GM11168 (cell line): ENCODE data around the gene IQGAP2.

Experiments
- in situ Hi-C: fragments of 300-500 bp; cut with MboI; formaldehyde crosslinking; loops from one replicate; pipeline ENCODE4 v1.12.0; 2022; ENCODE audit warnings: low sequenced_read_pairs; ENCODE audit not compliant: unreplicated experiment

IQGAP2 gene

DNA sequence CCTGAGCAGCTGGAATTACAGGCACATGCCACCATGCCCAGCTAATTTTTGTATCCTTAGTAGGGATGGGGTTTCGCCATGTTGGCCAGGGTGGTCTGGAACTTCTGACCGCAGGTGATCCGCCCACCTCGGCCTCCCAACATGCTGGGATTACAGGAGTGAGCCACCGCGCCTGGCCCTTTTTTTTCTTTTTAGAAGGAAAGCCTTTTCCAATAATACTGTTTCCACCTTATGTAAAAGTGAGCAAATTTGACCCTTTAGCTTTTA lies 289.1 kb downstream of the IQGAP2 start:
- in situ Hi-C loops: no loop called here

DNA sequence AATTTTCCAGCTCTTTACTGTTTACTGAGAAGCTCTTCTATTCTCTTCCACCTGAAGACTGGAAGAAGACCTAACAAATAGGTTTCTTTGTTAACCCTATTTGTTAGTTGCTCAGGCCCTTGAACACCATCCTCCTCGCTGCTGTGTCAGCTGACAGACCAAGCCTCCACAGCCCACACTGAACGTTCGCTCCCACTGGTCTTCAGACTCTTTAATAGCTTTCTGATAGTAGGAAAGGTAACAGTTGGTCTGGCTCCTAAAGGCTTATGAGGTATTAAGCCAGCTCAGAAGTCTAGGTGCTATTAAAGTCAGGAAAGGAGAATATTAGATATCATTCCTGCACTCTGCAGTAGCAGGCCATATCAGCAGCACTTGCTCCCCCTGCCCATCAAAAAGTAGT lies 289.6 kb downstream of the IQGAP2 start:
- in situ Hi-C loops: no loop called here

DNA sequence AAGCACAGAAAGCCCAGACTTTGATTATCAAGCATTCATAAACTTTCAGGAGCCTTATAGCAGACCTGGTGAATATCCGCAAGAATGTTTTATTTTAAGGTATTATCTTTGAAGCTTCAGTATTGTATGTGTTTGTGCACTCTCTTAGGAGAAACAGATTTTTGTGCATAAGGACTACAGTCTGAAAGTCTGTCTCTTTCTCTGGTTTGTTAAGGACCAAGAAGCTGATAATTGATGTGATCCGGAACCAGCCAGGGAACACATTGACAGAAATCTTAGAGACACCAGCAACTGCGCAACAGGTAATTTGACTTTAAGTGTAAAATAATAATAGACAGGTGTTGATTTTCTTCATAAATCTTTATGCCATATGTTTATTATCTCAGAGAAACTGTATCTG lies 290.1 kb downstream of the IQGAP2 start:
- in situ Hi-C loops: no loop called here

DNA sequence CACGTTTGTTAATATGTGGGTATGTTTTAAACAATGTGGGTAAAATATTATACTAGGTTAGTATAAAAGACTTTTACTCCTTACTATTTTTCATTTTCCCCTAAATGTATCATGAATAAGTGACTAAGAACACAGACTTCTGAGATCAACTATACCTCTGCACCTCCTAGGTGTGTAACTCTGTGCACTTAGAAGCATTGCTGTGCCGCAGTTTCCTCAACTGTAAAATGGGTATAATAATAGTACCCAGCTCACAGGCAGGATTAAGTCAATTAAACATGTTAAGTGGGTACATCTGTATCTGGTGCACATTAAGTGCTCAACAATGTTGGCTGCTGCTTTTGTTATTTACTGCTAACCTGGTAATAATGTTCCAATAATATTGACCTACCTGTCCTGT lies 291.2 kb downstream of the IQGAP2 start:
- in situ Hi-C loops: no loop called here

DNA sequence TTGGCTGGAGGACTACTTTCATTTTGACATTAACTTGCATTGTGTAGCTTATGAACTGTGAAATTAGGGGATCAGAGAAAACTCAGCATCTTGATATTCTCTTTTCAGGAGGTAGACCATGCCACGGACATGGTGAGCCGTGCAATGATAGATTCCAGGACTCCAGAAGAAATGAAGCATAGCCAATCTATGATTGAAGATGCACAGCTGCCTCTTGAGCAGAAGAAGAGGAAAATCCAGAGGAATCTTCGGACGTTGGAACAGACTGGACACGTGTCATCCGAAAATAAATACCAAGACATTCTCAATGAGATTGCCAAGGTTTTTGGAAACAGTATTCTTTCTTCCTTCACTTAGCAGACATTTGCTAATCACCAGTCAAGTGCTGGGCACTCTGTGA lies 292.3 kb downstream of the IQGAP2 start:
- in situ Hi-C loops: no loop called here

DNA sequence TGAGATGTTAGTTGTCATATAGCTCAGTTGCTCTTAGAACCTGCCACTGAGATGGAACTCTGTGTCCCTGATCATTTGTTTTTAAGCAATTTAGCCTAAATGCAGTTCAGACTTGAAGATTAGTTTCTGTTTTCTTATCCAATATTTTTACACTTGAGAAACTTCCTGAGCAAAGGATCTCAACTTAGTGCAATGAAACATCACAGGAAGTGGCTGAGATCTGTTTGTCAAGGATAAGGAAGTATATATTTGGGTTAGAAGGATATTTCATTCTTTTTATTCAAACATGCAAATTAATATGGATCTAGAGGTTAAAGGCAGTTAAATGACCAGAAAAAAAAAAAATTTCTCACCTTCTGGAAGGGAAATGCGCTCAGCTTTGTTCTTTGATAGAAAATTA lies 293.2 kb downstream of the IQGAP2 start:
- in situ Hi-C loops: no loop called here

DNA sequence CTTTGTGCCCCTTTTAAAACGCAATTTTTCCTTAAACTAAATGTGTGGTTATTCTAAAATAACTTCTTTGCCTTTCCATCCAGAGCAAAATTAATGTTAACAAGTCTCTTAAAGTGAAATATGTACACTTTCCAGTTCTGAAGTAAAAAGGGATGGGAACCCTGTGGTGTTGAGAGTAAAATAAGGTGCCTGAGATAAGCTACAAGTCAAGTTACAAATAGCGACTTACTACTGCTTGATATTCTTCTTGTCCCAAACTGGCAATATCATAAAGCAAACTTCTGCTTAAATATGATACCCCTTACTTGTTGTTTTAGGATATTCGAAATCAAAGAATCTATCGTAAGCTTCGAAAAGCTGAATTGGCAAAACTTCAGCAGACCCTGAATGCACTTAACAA lies 294.6 kb downstream of the IQGAP2 start:
- in situ Hi-C loops: no loop called here

DNA sequence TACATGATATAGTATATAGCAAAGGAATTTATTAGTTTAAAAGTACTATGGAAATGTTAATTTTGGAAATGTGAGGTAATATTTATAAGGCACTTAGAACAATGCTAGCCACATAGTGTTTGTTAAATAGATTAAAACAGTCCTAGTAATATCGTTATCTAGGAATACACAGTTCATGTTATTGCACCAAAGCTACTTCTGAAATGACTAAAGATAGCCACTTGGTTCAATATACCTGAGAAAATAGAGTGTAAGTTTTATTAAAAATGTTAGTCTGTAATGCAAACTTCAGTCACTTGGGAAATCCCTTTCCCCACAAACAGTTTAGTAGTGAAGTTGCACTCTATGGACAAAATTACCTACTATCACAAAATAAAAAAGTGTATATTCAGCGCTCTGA lies 297.5 kb downstream of the IQGAP2 start:
- in situ Hi-C loops: no loop called here

DNA sequence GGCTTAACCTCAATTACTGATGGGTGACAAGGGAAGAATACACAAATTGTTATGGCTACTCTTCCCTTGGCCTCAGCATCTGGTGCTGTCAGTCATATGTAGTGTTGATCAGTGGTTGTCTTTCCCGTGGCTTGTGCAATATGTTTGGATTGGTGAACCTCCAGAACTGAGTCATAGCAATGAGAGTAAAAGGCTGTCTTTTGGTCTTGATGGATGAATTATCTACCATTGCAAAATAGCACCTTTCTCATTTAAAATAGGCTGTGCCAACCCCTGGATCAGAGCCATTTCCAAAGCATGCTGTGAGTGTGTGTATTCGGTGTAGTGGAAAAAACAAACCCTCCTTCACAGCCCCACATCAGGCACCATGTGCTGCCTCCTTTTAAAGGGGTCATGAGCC lies 298.2 kb downstream of the IQGAP2 start:
- in situ Hi-C loops: no loop called here

DNA sequence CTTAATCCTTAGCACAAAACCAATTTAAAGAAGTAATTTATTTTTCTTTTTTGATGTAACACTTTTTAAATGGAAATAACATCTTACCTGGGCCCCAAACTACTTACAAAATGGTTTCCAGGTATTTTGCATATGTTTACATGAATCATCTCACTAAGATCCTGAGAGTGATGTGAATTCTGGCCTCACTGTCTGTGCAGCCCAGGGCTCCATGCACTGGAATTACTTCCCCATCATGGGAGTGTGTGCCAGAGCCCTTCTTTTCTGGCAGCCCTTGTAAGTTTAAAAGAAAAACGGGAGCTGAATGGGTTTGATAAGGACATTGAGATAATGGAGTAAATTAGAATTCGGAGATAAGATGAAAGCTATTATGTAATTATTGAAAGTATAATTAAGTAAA lies 300.6 kb downstream of the IQGAP2 start:
- in situ Hi-C loops: no loop called here

DNA sequence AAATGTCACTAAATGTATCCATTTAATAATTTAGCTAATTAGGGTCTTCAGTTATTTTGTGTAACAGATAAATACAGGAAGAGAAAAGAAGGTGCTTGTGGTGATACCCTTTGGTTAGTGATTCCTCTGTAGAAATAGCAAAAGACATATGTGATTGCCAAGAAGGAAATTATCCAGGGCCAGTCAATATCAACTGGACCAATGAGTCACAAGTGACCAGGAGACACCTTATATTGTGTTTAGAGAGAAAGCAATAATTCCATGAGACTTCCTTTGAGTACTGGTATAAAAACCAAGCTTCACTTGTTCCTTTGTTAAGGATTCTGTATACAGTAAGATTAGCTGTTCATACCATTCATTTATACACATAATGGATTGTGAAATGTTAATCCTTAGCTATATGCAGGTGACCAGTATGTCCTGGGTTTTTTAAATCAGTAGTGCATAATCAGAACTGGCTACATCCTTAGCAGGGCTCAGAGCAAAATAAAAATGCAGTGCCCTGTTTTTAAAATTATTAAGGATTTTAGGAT lies 301.1 kb downstream of the IQGAP2 start:
- in situ Hi-C loops: no loop called here

DNA sequence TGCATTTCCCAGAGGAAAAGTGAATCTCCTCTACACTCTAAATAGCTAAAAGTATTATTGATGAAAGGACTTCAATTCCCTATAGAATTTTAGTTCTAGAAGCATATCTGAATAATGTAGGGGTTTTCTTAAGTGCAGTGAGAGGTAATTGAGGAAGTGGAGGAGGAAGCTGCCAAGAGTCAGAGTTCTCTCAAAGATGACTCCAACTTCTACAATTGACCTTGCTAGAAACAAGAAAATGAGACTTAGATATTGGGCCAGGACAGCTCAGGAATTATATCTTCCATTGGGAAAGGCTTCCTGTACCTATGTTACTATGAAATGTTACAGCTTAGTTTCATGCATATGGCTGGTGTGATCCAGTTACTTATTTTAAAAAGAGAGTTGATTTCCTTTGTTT lies 302.5 kb downstream of the IQGAP2 start:
- in situ Hi-C loops: no loop called here

DNA sequence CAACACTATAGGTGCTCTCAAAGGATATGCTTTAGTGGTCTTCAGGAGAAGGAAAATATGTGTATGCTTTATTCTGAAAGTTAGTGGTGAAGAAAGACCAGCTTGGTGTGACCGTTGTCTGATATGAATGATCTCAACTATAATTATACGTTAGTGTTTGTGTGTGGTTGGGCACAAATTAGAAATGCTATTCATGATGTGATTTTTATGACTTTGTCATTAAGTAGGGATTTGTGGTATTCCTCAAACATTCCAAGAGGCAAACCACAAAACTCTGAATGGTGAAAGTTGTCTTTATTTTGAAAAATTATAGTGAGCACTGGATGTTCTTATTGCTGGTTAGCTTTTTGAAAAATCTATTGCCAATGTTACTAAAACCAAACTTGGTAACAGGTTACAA lies 306.7 kb downstream of the IQGAP2 start:
- in situ Hi-C loops: no loop called here

DNA sequence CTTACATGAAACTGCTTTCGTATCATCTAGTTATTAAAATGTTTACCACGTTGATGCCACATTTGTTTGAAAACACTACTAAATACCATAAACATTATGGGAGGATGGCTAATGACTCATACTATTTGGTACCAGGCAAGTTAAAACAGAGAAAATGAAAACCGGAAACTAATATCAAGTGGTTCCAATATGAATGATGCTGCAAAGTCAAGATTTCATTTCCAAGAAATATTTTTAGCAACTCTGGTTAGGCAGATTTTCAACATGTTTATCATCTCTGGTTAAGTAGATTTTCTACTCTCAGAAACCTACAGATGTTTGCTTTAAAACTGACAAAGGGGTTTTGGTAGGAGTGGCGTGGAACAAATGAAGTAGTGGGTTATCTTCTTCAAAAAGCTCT lies 307.9 kb downstream of the IQGAP2 start:
- in situ Hi-C loops: no loop called here

DNA sequence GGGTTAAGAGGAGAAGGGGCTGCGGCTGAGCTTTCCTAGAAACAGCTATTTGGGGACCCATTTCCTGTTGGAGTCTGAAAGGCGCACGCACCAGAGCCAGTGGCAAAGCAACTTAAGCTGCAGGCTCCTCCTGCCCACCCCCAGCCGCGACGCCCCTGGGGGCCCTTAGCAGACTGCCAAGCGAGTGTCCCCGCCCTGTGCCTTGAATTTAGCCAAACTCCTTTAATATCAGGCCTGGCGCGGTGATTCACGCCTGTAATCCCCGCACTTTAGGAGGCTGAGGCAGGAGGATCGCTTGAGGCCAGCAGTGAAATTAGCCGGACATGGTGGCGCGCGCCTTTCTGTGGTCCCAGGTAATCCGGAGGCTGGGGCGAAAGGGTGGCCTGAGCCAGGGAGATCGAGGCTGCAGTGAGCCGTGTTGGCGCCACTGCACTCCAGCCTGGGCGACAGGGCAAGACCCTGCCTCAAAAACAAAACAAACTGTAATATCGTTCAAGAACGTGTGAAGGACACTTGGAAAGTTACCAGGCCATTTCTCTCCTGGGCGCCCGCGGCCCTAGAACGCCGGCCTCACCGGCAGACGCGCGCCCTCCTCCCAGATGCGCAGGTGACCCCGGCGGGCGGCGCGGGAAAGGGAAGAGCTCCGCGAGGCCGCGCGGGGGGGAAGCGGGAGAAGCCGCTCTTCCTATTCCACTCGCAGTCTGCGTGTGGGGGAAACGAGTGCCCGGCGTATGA lies 311.8 kb downstream of the IQGAP2 start:
- in situ Hi-C loops: loop anchor here (5.0 kb wide), 1 partner anchor 62 kb away; no protein-coding TSS in a partner anchor

DNA sequence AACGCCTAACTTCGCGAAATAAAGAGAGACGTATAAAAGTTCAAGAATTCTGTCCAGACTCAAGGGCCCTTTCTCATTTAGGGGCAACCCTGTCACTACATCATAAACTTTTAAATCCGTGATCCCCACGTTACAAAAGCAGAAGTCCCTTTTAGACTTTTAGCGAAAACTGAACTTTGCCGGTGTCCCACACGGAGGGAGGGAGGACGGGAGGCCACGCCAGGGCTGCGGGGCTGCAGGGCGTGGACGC lies 312.3 kb downstream of the IQGAP2 start:
- in situ Hi-C loops: loop anchor here (5.0 kb wide), 1 partner anchor 62 kb away; no protein-coding TSS in a partner anchor

DNA sequence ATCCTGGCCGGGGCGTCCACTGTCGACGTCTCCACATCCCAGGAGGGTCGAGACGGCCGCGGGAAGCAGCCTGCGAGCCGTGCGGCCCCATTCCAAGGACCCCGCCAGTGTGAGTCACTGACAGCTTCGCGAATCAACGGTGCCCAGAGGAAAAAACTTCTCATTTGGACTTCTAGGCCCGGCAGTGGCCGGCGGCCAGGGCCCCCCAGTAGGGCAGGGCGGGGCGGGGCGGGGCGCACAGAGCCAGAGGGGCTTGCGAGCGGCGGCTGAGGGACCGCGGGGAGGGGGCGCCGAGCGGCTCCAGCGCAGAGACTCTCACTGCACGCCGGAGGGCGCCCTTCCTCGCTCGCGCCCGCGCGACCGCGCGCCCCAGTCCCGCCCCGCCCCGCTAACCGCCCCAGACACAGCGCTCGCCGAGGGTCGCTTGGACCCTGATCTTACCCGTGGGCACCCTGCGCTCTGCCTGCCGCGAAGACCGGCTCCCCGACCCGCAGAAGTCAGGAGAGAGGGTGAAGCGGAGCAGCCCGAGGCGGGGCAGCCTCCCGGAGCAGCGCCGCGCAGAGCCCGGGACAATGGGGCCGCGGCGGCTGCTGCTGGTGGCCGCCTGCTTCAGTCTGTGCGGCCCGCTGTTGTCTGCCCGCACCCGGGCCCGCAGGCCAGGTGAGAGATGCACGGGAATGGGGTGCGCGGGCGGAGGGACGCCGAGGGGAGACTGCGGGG lies 312.8 kb downstream of the IQGAP2 start, which contains the start of gene F2R:
TSS of gene F2R (plus strand) at position 391 of the 720 bp plus-strand sequence. CDS start at position 573, 182 bp downstream.
- in situ Hi-C loops: loop anchor here (5.0 kb wide), 1 partner anchor 61 kb away; no protein-coding TSS in a partner anchor

DNA sequence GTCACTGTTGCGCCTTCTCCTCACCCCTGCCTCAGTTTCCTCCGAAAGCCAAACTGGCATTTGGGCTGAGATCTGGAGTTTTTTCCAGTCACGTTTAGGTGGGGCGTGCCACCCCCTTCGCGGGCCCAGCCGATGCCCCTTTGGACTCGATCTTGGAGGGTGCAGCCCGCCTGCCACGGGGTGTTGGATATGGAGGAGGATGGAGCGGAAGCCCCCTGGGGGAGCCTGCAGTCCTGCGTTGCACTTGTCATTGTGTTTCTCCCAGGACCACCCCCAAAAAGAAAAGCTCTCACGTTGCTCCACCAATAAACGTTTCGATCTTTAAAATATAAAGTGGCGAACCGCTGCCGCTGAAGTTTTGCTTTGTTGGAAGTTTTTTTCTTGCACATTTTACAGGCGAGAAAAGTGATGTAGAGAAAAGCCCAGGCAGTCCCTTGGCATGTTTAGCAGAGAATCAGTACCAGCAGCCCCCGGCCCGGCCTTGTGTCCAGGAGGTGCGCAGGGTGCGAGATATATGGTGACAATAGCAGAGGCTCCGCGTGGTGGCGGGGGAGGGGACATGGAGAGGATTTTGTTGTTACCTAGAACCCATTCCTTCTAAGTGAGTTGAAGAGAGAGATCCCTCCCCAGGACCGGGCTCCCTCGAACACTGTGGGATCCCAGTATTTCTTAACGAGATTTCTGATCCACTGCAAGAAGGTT lies 313.5 kb downstream of the IQGAP2 start:
- in situ Hi-C loops: loop anchor here (5.0 kb wide), 1 partner anchor 61 kb away; no protein-coding TSS in a partner anchor

DNA sequence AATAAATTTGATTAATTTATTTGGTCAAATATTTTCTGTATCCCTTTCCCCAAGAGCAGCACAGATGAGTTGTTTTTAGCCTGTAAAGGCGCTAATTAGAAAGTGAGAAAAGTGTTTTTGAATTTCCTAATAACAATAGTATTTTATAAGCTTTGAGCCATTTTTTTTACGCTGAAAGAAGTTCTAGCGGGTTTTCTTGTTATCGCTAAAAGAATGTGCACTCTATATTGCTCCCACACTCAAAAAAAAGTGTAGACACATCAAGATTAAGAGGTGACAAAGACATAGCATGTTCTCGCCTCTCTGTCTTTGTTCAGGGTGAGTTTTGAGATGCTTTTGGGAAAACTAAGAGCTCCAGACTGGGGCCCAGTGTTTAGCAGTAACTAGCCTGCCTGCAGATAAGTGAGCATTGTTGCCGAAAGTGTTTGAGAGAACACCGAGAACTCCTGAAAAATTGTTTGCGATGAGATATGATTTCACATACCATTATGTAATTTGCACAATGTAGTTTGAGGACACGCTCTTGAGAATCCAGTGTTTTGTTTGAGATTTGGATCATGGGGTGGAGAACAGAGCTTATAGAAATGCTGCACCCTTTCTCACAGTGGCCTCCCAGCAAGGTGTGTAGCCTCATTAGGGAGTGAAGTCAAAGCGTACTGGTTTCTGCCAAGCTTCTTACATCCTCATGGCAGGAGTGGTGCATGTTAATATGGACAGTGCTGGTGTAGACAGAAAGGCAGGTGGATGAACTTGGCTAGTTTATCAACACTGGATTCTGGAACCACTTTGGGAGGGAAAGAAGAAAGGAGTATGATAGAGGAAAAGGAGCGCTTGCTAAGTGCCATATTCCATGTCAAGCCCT lies 314.4 kb downstream of the IQGAP2 start:
- in situ Hi-C loops: loop anchor here (5.0 kb wide), 1 partner anchor 60 kb away; no protein-coding TSS in a partner anchor

DNA sequence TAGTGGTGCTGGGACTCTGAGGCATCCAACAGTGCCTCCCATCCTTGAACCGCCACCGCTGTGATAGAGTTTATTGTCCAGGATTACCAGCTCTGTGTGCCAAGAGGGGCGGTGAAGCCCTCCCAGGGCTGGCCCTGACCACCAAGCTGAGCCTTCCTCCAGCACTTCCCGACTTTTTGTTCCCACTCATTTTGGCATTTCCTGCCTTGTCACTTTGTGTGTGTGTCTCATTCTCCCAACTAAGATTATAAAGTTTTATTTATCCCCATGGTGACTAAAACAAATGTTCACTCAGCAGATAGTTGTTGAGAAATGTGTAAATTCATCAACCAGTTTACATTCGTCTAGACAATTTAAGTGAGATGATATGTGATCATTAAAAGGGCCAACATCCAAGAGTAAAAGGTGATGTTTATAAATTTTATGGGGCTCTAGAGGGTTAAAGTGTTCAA lies 315.3 kb downstream of the IQGAP2 start:
- in situ Hi-C loops: loop anchor here (5.0 kb wide), 1 partner anchor 59 kb away; no protein-coding TSS in a partner anchor
